HG02840 (cell line): Measurements from ENCODE around the gene LTA.

Experiments used
- ATAC-seq: cut with Tn5 transposase; IDR thresholded peaks from one replicate; pipeline ENCODE4 v1.9.1; 2021; ENCODE audit warnings: mild to moderate bottlenecking, moderate library complexity, moderate number of reproducible peaks; ENCODE audit not compliant: unreplicated experiment, low FRiP score

LTA gene, protein sequence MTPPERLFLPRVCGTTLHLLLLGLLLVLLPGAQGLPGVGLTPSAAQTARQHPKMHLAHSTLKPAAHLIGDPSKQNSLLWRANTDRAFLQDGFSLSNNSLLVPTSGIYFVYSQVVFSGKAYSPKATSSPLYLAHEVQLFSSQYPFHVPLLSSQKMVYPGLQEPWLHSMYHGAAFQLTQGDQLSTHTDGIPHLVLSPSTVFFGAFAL

GRCh38 chr6:31572041-31572911 lies at the start of gene LTA:
Gene LTA (plus strand): TSS chr6:31572289. CDS start chr6:31572743, 454 bp downstream.
- ATAC-seq: no peak

- ATAC-seq: no peak
These were observed 46.5 kb upstream of the LTA start for GRCh38 chr6:31525553-31525931.

DNA sequence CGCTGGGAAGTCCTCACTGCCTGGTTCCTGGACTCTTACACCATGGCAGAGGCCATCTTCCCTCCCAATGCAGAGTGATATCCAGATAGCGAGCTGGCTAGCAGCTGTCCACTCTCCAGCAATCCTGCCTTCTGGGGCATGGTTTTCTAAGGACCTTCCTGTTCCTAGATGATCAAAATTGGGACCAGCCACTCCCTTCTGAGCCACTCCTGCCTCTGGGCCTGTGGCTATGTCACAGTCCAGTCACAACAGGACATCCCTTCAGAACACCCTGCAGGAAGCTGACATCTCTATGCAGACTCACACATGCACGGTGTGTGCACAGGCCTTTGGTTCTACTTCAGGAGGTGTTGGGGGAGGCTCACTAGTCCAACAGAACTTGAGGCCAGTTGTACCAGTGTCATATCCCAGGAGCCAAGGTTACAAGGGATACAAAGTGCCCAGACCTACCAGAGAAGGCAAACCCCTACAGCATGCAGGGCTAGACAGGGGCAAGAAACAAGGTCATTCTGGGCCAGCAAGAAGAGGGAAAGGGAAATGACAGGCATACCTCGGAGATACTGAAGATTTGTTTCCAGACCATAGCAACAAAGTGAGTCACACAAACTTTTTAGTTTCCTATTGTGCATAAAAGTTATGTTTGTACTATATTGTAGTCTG lies 46.0 kb upstream of the LTA start:
- no peak for ATAC-seq

DNA sequence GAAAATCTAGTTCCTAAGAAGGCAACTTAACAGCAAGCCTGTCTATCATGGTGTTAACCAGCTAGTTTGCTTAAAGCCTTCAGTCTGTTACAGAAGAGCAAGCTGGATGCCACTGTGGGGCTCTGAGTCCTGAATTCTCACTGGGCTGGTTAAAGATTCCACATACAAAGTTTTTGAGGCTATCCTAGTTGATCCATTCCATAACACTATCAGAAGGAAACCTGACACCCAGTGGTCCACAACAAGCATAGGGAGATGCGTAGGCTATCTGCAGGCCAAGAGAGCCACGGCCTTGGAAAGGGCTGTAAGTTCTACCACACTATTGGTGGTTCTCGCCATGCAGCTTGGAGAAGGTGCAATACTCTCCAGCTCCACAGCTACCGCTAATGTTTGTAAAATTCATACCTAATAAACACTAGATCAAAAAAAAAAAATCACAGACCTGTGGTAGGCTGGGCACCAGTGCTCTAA lies 43.7 kb upstream of the LTA start:
- ATAC-seq: no peak

DNA sequence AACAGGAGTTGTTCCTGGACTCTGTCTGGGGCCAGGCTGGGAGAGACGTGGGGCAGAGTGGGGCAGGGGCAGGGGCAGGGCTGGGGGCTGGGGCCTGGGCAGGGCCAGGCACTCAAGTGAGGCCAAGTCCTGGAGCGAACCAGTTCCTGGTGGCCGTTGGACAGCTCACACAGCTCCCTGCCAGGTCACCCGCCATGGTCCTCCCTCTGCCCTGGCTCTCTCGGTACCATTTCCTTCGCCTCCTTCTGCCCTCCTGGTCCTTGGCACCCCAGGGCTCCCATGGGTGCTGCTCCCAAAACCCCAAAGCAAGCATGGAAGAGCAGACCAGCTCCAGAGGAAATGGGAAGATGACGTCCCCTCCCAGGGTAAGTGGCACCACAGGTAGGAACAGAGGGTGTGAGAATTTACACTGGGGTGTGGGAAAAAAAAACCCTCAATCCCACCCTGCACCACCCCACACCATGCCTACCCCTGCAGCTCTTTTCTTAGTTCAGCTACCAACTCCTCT lies 43.2 kb upstream of the LTA start, which contains the start of gene MCCD1:
TSS of gene MCCD1 (plus strand) at position 142 of the 508 bp plus-strand sequence. CDS start at position 195, 53 bp downstream.
- ATAC-seq: no peak

DNA sequence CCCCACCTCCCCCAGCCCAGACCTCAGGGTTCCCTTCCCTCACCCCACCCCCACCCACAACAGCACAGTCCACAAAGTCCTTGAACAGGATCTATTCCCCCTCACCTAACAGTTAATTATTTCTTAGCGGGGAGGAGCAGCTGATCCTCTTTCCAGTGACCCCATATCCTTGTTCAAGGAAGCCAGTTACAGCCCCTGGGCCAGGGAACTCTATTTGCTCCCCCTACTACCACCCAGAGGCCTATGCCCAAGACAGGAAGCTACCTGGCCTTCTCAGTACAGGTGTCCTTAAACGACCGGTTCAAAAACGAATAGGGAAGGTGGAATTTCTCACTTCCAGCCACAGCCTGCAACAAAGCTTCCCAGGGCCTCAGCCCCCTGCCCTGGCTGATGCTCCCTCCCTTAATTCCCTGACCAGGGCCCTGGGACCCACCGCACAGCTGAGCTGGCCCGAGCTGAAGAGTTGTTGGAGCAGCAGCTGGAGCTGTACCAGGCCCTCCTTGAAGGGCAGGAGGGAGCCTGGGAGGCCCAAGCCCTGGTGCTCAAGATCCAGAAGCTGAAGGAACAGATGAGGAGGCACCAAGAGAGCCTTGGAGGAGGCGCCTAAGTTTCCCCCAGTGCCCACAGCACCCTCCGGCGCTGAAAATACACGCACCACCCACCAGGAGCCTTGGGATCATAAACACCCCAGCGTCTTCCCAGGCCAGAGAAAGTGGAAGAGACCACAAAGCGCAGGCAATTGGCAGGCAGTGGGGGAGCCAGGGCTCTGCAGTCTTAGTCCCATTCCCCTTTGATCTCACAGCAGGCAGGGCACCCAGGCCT lies 42.5 kb upstream of the LTA start:
- no peak for ATAC-seq

- ATAC-seq: no peak
These were observed 41.4 kb upstream of the LTA start for GRCh38 chr6:31530659-31531058.

DNA sequence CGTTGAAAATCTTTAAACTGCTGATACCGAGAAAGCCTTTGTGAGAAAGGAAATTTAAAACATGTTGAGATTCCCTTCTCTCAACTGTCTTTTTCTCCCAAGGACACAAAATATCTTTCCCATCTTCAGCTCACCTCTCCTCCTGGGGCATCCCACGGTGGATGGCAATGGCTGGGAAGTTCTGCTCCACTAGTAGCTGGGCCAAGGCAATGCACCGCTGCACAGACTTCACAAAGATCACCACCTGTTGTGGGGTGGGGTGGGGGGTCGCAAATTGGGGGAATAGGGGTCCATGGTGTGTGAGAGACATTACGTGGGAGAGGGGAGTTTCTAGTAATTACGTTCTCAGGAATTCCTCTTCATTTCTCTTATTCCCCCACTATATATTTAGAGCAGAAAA lies 40.9 kb upstream of the LTA start:
- ATAC-seq: no peak

- no peak for ATAC-seq
These were observed 40.1 kb upstream of the LTA start for GRCh38 chr6:31531771-31532643.

- no peak for ATAC-seq
These were observed 39.2 kb upstream of the LTA start for GRCh38 chr6:31532644-31533454.

DNA sequence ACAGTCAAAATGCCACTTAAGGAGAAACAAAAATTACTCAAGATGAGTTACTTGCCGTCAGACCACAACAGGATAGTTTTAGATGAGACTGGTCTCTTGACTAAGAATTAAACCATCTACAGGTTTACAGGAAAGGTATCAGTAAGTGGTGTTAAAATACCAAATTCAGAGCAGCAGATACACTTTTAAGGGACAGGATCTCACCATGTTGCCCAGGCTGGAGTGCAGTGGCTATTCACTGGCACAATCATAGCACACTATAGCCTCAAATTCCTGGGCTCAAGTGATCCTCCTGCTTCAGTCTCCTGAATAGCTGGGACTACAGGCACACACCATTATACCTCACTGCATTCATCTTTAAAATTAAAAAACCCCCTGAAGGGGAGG lies 38.6 kb upstream of the LTA start:
- ATAC-seq: no peak

DNA sequence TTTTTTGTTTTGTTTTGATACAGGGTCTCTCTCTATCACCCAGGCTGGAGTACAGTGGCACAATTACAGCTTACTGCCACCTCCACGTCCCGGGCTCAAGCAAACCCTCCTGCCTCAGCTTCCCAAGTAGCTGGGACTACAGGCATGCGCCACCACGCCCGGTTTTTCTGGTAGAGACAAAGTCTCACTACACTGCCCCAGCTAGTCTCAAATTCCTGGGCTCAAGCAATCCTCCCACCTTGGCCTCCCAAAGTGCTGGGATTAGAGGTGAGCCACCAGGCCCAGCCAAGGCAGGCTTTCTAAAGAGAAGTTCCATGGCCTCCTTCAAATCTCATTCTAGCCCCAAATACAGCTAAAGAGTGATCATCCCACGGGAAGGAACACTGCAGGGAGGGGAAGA lies 38.1 kb upstream of the LTA start:
- no peak for ATAC-seq

- ATAC-seq: no peak
These were observed 37.5 kb upstream of the LTA start for GRCh38 chr6:31534521-31535040.

DNA sequence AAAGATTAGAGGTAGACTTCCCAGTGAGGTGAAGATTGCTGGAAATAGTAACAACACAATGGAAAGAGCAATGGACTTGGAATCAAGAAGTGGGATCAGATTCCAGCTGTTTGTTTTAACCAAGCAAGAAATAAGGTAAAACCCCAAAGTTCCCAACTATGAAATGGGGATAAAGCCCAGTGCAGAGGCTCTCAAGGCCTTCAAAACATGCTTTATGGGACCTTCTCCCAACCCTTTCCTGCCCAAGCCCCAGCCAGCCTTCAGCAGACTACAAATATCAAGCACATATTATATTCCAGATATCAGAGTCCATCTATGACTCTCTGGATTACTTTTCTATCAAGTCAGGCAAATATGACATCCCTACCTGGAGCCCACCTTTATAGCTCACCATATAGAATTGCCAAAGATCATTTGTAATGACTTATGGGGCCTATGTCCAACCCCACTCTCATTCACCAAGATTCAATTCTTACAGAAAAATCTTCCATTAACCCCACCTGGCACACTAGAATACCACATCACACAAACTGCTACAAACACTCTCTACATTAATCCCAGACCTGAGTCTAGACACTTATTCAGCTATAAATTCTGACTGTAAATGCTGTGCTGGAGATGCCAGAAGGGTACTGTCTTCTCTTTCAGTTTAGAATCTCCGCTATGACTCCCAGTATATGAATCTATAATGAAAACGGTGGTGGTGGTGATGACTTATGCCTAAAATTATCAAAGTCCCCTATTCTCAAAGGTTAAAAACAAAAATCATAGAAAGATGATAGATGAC lies 36.4 kb upstream of the LTA start:
- ATAC-seq: no peak

DNA sequence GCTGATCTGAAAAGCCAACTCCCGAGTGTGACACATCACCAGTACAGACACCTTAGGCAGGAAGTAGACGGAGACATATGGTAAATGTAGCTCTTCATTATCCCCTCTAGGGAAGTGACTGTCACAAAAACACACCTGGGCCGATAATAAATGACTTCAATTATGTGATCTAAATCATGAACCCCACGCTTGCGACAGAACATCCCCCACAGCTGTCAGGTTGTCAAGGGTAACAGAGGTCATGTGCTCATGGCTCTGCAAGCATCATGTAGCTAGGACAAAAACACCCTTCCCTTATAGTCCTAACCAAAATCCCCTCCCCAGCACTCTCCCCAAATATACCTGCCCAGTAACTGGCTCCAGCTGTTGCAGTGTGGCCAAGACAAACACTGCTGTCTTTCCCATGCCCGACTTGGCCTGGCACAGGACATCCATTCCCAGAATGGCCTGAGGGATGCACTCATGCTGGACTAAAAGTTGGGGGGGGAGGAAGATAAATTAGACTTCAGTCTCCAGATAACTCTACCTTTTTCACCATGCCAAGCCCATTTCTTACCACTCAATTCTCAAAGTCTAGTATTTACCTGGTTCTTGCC lies 33.2 kb upstream of the LTA start:
- ATAC-seq: no peak

- ATAC-seq: no peak
These were observed 31.4 kb upstream of the LTA start for GRCh38 chr6:31540640-31541039.

DNA sequence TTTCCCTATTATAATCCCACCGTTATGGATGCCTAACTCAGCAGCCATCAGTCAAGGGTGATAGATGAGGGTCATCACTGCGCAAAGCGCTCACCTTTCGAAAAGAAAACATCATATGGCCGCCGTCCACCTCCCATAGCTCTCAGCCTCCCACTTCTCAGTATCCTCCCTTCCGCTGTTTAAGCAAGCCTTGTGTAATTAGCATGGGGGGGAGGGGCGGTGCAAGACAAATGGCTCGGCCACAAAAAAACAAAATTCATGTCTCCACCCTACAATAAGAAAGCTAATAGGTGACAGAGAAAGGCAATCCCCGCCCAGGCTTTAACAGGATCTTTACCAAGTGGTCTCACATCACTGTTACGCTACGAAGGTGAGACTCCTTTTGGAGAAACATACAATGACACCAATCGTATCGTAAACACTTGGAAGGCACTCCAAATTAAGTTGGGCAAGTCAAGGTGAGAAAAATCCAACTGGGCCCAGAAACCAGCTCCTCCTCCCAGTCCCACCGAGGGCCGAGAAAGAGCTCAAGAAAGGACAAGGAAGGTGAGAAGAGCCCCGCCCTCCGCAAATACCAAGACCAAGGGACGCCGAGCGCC lies 30.9 kb upstream of the LTA start:
- peak; percentile 7 for ATAC-seq
